ENCODE measurements around the gene PUS7. TPM values are rescaled to one million over a fixed set of nuclear protein-coding genes. Genes with fewer than 3 reads are reported as not detected.
"Not testable (repeated sequence)": the region's sequence is repeated elsewhere in the genome, so short reads cannot be mapped to it uniquely, and the experiment has no call there.

Gene PUS7
- total and polyA plus RNA-seq, 5 donors, result 2.1 to 7.4 (median 5.7) TPM

- WGBS, result 93% methylated on average over 4 of the region's 4 CpGs
- ATAC-seq, result no peak
These were observed 51.2 kb downstream of the PUS7 start for GRCh38 chr7:105470846-105471245.

DNA sequence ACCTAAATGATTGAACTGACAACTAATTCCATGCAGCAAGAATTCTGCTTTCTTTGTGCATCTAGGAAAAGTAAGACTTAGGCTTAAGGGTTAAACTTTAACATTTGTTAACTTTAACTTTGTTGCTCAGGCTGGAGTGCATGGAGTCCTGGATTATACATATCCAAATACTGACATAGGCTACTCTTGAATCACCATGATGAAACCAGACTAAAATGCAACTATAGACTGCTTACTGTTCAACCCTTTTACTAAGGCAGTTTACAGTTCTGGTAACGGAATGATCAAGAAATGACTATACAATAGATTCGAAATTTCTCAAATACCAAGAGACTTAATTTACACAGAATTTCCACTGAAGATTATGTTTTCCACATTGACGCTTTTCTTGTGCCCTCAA, 52.0 kb downstream of the PUS7 start:
- H3K27me3 ChIP-seq (ENCODE audit: control insufficient read depth, insufficient read depth), result no peaks in the 10 kb centered on the region
- DNase-seq (no peak), ATAC-seq (no peak)
- H3K9me3 ChIP-seq (ENCODE audit: control insufficient read depth, low read length), result no peaks in the 10 kb centered on the region
- intact Hi-C loops (cut with DNase I), result no loop called here
- no peaks in the 10 kb centered on the region for H3K4me1 ChIP-seq (ENCODE audit: control insufficient read depth, insufficient read depth, low read length)
- 95% methylated on average over 3 of the region's 3 CpGs for WGBS
- no peak overlapping the region for H3K4me3 ChIP-seq (ENCODE audit: low read length)
- H3K27ac ChIP-seq (ENCODE audit: low read length), result no peak overlapping the region

More at GRCh38 chr7:105470846-105471245, 51.2 kb downstream of the PUS7 start:
- Histone ChIP-seq H3K4me1 (ENCODE audit: control insufficient read depth, insufficient read depth, low read length) (no peaks in the 10 kb centered on the region), H3K27me3 (ENCODE audit: control insufficient read depth, insufficient read depth) (no peaks in the 10 kb centered on the region), H3K27ac (ENCODE audit: low read length) (no peak overlapping the region), H3K9me3 (ENCODE audit: control insufficient read depth, low read length) (no peaks in the 10 kb centered on the region), H3K4me3 (ENCODE audit: low read length) (no peak overlapping the region)
- DNase-seq, result no peak
- intact Hi-C loops (cut with DNase I), result no loop called here

GRCh38 chr7:105462765-105463420, 59.2 kb downstream of the PUS7 start:
- H3K4me3 ChIP-seq (ENCODE audit: low read length), result no peak overlapping the region
- 96% methylated on average over 3 of the region's 3 CpGs for WGBS
- DNase-seq (no peak), ATAC-seq (no peak)
- intact Hi-C loops (cut with DNase I), result no loop called here
- no peak overlapping the region for H3K27ac ChIP-seq (ENCODE audit: low read length)
- H3K27me3 ChIP-seq (ENCODE audit: control insufficient read depth, insufficient read depth), result no peaks in the 10 kb centered on the region
- no peaks in the 10 kb centered on the region for H3K9me3 ChIP-seq (ENCODE audit: control insufficient read depth, low read length)
- no peaks in the 10 kb centered on the region for H3K4me1 ChIP-seq (ENCODE audit: control insufficient read depth, insufficient read depth, low read length)

GRCh38 chr7:105461518-105461917, 60.6 kb downstream of the PUS7 start:
- ATAC-seq (no peak), DNase-seq (no peak)
- Histone ChIP-seq H3K9me3 (ENCODE audit: control insufficient read depth, low read length) (no peaks in the 10 kb centered on the region), H3K4me1 (ENCODE audit: control insufficient read depth, insufficient read depth, low read length) (no peaks in the 10 kb centered on the region), H3K4me3 (ENCODE audit: low read length) (no peak overlapping the region), H3K27me3 (ENCODE audit: control insufficient read depth, insufficient read depth) (no peaks in the 10 kb centered on the region), H3K27ac (ENCODE audit: low read length) (no peak overlapping the region)
- intact Hi-C loops (cut with DNase I), result no loop called here
- WGBS, result 96% methylated on average over 2 of the region's 2 CpGs

GRCh38 chr7:105457619-105458225, 64.3 kb downstream of the PUS7 start:
- Histone ChIP-seq H3K27ac (ENCODE audit: low read length) (no peak overlapping the region), H3K4me3 (ENCODE audit: low read length) (no peak overlapping the region), H3K4me1 (ENCODE audit: control insufficient read depth, insufficient read depth, low read length) (no peaks in the 10 kb centered on the region), H3K27me3 (ENCODE audit: control insufficient read depth, insufficient read depth) (no peaks in the 10 kb centered on the region), H3K9me3 (ENCODE audit: control insufficient read depth, low read length) (no peaks in the 10 kb centered on the region)
- 86% methylated on average over 8 of the region's 8 CpGs for WGBS
- DNase-seq, result no peak
- intact Hi-C loops (cut with DNase I), result no loop called here
- no peak for ATAC-seq

DNA sequence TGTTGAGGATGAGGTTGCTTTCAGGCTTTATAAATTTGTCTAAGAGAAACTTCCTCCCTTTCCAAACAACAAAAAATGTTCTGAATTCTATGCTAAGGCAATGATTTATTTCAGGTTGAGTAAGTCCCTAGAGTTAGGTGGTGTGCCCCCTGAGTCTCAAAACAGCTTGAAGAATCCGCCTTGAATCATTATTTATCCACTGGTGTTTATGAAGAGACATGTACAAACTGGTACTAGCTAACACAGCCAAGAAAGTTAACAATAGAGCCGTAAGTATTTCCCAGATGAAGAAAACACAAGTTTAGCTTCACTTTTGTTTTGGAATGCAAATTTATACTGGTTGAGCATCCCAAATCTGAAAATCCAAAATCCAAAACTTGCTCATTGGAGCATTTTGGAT, 67.2 kb downstream of the PUS7 start:
- 65% methylated on average over 2 of the region's 2 CpGs for WGBS
- intact Hi-C loops (cut with DNase I), result no loop called here
- no peak overlapping the region for H3K27ac ChIP-seq (ENCODE audit: low read length)

GRCh38 chr7:105454095-105454747, 67.8 kb downstream of the PUS7 start:
- Histone ChIP-seq H3K27me3 (ENCODE audit: control insufficient read depth, insufficient read depth) (no peaks in the 10 kb centered on the region), H3K27ac (ENCODE audit: low read length) (no peak overlapping the region), H3K4me1 (ENCODE audit: control insufficient read depth, insufficient read depth, low read length) (peaks cover 1% of the 10 kb centered on the region), H3K9me3 (ENCODE audit: control insufficient read depth, low read length) (no peaks in the 10 kb centered on the region), H3K4me3 (ENCODE audit: low read length) (no peak overlapping the region)
- DNase-seq (no peak), ATAC-seq (no peak)
- intact Hi-C loops (cut with DNase I), result no loop called here
- WGBS, result 60% methylated on average over 3 of the region's 3 CpGs

More for the DNA sequence above, 67.2 kb downstream of the PUS7 start:
- Histone ChIP-seq H3K27me3 (ENCODE audit: control insufficient read depth, insufficient read depth) (no peaks in the 10 kb centered on the region), H3K9me3 (ENCODE audit: control insufficient read depth, low read length) (no peaks in the 10 kb centered on the region), H3K4me3 (ENCODE audit: low read length) (no peak overlapping the region), H3K4me1 (ENCODE audit: control insufficient read depth, insufficient read depth, low read length) (peaks cover 1% of the 10 kb centered on the region)
- no peak for DNase-seq
- no peak for ATAC-seq

DNA sequence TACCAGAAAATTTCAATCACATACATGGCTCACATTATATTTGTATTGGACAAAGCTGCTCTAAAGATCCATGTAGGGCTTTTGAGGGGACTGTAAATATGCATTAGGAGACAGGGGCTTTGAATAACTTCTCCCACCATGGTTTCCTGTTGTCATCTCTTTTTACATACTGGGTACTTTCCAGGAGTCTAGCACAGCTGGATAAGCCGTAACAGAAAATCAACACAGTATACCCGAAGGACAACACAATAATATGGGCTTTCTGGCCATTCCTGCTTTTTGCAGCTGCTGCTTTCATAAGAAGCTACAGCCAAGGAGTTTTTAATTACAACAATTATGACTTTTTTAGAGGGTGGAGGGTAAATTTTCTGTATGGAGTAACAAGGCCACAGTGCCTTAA, 70.0 kb downstream of the PUS7 start:
- 44% methylated on average over 2 of the region's 2 CpGs for WGBS
- Histone ChIP-seq H3K4me3 (ENCODE audit: low read length) (no peak overlapping the region), H3K4me1 (ENCODE audit: control insufficient read depth, insufficient read depth, low read length) (peaks cover 1% of the 10 kb centered on the region), H3K9me3 (ENCODE audit: control insufficient read depth, low read length) (no peaks in the 10 kb centered on the region), H3K27ac (ENCODE audit: low read length) (no peak overlapping the region), H3K27me3 (ENCODE audit: control insufficient read depth, insufficient read depth) (no peaks in the 10 kb centered on the region)
- intact Hi-C loops (cut with DNase I), result no loop called here
- ATAC-seq, result no peak
- no peak for DNase-seq

GRCh38 chr7:105450870-105451269, 71.2 kb downstream of the PUS7 start:
- H3K27ac ChIP-seq (ENCODE audit: low read length); DNase-seq; H3K4me1 ChIP-seq (ENCODE audit: control insufficient read depth, insufficient read depth, low read length); H3K4me3 ChIP-seq (ENCODE audit: low read length); H3K27me3 ChIP-seq (ENCODE audit: control insufficient read depth, insufficient read depth); ATAC-seq; intact Hi-C loops (cut with DNase I); H3K9me3 ChIP-seq (ENCODE audit: control insufficient read depth, low read length): not testable (repeated sequence)
- 98% methylated on average over 5 of the region's 5 CpGs for WGBS

GRCh38 chr7:105450177-105450861, 71.8 kb downstream of the PUS7 start:
- Histone ChIP-seq H3K4me3 (ENCODE audit: low read length) (no peak overlapping the region), H3K4me1 (ENCODE audit: control insufficient read depth, insufficient read depth, low read length) (peaks cover 1% of the 10 kb centered on the region), H3K9me3 (ENCODE audit: control insufficient read depth, low read length) (no peaks in the 10 kb centered on the region), H3K27me3 (ENCODE audit: control insufficient read depth, insufficient read depth) (no peaks in the 10 kb centered on the region), H3K27ac (ENCODE audit: low read length) (no peak overlapping the region)
- intact Hi-C loops (cut with DNase I), result no loop called here
- WGBS, result 81% methylated on average over 8 of the region's 8 CpGs
- DNase-seq, result no peak
- ATAC-seq, result no peak

GRCh38 chr7:105448181-105448580, 73.9 kb downstream of the PUS7 start:
- Histone ChIP-seq H3K9me3 (ENCODE audit: control insufficient read depth, low read length) (no peaks in the 10 kb centered on the region), H3K4me3 (ENCODE audit: low read length) (no peak overlapping the region), H3K27ac (ENCODE audit: low read length) (no peak overlapping the region), H3K27me3 (ENCODE audit: control insufficient read depth, insufficient read depth) (no peaks in the 10 kb centered on the region), H3K4me1 (ENCODE audit: control insufficient read depth, insufficient read depth, low read length) (peaks cover 1% of the 10 kb centered on the region)
- DNase-seq, result no peak
- WGBS, result 86% methylated on average over 8 of the region's 8 CpGs
- intact Hi-C loops (cut with DNase I), result no loop called here
- no peak for ATAC-seq
